Kidney glomerular epithelial cell (primary cell): ENCODE measurements around the gene RAB5B.

Experiments used
- DNase-seq: peaks from one replicate; lab custom pipeline; 2025; lab: John Stamatoyannopoulos, UW

The RAB5B gene

DNA sequence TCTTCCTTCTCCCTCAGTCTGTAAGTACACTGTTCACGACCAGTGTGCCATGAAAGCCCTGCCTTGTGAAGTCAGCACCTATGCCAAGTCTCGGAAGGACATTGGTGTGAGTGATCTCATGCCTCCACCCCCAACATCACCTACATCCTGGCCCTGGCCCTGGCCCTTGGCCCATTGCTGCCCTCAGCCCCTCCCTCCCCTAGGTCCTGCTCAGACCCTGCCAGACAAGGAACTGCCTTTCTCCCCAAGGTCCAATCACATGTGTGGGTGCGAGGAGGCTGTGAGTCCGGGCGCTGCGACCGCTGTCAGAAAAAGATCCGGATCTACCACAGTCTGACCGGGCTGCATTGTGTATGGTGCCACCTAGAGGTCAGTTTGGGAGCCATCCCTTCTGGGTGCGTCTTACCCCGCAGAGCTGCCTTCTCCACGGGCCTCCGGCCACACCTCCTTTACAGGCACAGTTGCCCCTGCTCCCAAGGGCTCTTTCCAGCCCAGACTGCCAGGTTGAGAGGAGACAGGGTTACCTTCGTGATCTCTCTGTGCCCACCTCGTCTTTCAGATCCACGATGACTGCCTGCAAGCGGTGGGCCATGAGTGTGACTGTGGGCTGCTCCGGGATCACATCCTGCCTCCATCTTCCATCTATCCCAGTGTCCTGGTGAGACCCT, 33.7 kb upstream of the RAB5B start:
- peak; percentile 69 for DNase-seq

DNA sequence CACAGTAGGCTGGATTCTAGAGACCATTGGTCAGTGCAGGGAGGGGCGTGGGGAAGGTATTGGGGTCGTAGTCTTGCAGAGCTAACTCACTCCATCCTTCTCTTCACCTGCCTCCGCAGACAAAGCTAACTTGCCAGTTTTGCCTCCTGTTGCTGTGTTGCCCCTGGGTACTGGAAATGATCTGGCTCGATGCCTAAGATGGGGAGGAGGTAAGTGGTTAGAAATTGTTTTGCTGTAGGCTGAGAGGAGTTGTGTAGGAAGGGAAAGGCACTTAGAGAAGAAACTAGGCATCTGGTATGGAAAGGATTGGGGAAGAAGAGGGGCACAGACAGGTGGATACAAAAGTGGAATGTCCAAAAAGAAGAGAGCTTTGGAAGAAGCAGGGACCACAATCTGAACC, 31.8 kb upstream of the RAB5B start:
- no peak for DNase-seq

DNA sequence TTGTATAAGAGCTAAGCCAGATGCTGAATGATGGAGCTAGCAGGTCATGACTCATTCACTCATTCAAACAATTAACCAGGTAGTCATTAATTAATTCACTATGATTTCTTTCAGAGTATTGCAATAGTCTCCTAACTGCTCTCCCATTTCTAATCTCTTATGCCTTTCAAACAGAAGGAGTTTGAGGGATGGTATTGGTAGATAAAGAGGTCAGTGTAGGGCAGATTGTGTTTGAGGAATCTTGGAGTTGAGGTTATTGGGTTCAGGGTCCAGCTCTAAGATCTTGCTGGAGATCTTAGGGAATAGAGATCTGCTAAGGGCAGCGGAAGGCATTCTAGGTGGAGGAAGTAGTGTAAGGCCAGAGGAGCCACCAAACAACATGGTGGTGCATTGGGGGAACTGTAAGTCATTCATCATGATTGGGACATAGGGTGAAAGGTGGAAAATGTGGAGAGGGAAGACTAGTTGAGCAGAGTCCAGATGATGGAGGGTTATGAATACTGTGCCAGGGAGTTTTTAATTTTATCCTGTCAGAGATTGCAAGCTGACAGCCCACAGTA, 31.2 kb upstream of the RAB5B start:
- DNase-seq, result no peak

DNA sequence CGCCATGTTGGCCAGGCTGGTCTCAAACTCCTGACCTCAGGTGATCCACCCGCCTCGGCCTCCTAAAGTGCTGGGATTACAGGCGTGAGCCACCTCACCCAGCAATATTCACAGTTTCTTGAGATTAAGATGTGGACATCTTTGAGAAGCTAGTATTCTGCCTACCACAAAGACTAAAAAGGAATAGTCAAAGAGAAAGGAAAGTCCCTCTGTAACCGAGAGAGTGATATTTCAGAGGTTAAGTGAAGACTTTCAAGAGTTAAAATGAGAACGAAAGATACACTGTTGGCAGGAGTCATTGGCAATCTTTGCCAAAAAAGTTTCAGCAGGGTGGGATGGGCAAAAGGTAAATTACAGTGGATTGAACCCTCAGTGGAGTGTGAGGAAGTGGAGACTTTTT, 27.3 kb upstream of the RAB5B start:
- no peak for DNase-seq

DNA sequence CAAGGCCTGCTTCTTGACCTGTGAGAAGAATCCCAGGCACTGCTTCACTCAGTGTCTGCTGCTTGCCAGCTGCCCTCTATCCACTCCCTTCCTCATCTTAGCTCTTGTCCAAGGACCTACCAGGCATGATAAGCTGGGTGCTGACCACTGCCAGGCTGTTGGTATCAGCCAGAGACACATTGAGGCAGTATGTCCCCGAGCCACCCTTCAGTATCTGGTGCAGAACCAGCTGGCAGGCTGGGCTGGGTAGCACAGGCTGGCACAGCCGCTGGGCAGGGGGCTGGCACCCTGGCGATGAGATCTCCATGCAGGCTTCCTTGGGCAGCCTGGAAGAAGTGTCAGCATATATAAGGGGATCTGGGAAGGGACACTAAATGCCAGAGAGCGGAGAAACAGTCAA, 18.5 kb upstream of the RAB5B start:
- no peak for DNase-seq

DNA sequence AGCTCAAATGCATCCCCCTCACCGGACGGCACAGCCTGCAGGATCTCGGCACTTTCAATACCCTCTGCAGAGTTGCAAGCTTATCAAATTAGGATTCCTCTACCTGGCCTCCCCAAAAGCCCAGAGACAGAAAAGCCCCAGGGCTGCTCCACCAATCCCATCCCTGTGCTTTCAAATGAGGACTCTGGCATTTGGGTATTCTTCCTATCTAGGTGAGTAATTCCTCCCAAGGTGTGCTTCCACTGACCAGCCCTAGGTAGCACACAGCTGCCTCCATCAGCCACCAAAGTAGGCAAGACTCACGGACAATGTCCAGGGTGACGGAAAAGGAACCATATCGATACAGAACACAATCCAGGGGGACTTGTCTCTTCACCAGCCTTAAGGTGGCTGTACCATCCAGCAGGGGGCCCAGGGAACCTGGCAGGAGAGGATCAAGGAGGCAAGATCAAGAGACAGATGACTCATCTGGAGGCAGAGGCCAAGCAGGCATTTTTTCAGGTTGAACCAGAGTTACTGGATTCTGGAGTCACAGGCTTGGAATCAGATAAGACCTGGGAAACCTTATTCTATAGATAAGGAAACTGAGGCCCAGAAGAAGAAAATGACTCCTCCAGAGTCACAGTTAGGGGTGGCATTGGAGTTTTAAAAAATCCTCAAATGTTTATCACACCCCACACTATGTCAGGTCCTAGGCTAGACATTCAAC, 17.9 kb upstream of the RAB5B start:
- DNase-seq, result peak; percentile 83

- no peak for DNase-seq
Observed at GRCh38 chr12:55957106-55957859, 16.6 kb upstream of the RAB5B start.

GRCh38 chr12:55963760-55964159, 10.1 kb upstream of the RAB5B start:
- DNase-seq, result no peak

DNA sequence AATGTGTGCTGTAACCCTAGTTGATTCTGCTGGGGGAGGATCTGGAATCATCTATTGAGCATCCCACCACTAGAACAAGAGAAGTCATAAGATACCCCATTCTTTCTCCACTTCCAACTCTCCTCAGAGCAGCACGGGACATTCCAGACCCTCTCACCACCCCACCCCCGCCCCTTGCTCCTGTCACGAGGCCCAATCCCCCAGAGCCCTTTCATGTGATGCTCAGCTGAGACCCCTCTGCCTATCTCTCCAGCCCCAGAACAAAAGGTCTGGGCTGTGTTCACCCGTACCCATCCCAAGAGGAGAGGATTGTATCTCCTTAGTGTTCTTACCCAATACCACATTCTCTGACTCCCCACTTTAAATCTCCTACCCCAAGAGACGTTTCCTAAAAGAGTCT, 8.6 kb upstream of the RAB5B start:
- no peak for DNase-seq

DNA sequence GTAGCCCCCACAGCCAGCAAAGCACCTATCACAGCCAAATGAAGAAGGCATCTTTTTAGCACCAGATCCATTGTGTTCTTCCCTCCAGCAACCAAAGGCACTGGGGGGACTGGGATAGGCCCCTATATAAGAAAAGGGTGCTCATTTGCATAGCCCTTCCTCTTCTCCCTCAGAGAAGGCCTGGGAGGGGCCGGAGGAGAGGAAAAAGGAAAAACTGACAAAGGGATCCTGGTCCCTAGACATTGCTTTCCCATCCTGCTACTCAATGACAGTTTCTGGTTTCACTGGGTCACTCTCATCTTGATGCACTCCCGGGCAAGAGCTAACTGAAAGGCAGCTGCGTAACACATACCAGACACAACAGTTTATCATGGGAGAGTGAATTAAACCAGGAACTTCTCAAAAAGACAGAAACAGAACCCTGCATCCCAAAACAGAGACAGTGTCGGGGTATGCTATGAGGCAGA, 7.9 kb upstream of the RAB5B start, which contains the start of gene PMEL:
Gene PMEL (minus strand): TSS at position 102 of the 467 bp plus-strand sequence. CDS start 31 bp downstream, at position 71.
- no peak for DNase-seq

DNA sequence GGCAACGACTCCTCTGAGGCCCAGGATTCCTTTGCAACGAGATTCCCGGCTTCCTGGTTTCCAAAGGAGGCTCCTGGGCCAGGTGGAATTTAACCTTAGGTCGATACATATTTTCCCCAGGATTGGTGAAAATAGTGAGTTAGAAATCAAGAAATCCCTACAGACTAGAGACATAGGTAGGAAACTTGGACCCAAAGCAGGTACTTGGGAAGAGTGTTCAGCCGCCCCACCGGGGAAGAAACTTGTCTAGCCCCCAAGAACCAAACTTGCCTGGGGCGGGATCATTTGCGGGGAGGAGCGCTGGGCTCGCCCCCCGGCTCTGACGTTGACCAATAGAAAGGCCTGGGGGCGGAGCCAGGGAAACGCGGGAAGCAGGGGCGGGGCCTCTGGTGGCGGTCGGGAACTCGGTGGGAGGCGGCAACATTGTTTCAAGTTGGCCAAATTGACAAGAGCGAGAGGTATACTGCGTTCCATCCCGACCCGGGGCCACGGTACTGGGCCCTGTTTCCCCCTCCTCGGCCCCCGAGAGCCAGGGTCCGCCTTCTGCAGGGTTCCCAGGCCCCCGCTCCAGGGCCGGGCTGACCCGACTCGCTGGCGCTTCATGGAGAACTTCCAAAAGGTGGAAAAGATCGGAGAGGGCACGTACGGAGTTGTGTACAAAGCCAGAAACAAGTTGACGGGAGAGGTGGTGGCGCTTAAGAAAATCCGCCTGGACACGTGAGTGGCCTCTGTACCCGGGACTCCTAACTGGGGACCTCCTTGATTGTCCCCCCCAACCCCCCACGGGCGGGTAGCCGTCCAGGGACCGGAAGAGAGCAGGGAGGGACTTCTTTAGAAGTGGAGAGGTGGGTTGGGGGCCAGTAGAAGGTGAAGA, 7.2 kb upstream of the RAB5B start, which contains the start of gene CDK2:
Gene CDK2 (plus strand): TSS at position 423 of the 874 bp plus-strand sequence. CDS start 179 bp downstream, at position 602.
- peak; percentile 76 for DNase-seq

DNA sequence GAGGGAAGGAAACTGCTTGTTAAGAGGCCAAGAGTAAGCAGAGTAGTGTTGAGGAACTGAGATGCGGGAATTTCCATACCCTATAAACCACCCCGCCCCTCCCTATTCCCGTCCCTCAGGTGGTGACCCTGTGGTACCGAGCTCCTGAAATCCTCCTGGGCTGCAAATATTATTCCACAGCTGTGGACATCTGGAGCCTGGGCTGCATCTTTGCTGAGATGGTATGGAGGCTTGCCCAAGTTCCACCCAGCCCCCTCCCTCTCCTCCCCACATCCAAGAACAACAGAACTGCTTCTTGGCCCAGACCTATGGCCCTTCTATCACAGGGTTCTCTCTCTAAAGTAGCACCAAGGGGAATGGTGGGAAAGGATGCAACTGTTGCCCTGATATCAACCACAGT, 4.5 kb upstream of the RAB5B start:
- no peak for DNase-seq

DNA sequence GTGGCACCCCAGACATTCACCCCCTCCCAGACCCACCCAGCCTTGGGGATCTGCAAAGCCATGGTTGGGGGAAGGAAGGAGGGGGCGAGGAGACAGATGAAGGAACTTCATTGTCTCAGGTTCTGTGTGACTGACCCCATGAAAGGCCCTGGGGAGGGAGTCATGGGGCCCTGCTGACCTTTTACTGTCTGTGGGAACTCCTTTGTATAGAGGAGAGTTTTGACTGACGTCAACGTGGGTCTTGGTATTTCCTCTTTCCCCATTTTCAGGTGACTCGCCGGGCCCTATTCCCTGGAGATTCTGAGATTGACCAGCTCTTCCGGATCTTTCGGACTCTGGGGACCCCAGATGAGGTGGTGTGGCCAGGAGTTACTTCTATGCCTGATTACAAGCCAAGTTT, 3.1 kb upstream of the RAB5B start:
- no peak for DNase-seq

- DNase-seq, result peak; percentile 42
Observed at GRCh38 chr12:55972042-55972441, 1.8 kb upstream of the RAB5B start.

- DNase-seq, result no peak
Observed at GRCh38 chr12:55972456-55972855, 1.4 kb upstream of the RAB5B start.

DNA sequence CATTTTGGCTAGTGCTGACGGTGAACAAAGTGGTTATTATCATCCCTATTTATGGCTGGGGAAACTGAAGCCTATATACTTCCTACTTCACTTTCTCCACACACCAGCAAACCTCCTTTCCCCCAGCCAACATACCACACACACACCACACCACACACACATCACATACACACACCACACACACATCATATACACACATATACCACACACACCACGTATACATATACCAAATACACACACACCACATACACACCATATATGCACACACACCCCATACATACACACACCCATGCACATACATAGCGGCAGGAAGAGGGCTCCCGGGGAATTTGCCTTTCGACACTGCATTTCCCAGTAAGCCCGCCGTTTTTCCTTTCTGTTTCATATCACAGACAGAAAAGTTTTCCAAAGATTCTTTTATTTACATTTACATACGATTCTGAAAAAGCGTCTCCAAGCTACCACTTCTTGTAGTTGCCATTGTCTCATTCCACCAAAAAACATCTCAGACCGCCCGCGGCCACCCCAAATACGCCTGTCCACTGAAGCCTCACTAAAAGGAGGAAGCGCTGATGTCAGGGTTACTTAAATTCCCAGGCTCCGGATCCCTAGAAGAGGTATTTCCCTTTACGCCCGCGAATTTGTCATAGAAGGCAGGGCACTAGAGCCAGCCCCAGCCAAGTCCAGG, 823 bp upstream of the RAB5B start:
- no peak for DNase-seq

- peak; percentile 18 for DNase-seq
Observed at GRCh38 chr12:55974308-55974730, 441 bp downstream of the RAB5B start.

DNA sequence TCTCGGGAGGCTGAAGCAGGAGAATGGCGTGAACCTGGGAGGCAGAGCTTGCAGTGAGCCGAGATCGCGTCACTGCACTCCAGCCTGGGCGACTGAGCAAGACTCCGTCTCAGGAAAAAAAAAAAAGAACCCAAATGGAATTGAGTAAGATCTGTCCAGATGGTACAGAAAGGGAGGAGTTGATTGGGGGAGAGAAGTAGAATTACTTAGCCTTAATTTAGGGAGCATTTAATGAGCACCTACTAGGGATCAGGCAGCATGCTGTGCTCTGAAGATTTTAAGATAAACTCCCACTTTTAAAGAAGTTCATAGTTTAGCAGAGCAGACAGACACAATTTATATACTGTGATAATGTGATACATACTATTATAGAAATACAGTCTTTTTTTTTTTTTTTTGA, 4.5 kb downstream of the RAB5B start:
- DNase-seq, result no peak

- no peak for DNase-seq
Observed at GRCh38 chr12:55979069-55979468, 5.2 kb downstream of the RAB5B start.

DNA sequence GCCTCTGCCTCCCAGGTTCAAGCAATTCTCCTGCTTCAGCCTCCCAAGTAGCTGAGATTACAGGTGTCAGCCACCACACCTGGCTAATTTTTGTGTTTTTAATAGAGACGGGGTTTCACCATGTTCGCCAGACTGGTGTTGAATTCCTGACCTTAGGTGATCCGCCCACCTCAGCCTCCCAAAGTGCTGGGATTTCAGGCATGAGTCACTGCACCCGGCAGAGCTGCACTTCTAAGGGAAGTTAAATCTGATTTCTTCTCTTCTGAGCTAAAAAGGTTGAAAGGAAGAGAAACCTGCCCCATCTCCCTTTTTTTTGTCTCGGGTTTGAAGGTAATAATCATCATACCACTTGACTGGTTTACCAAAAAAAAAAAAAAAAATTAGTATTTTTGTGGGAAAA, 8.0 kb downstream of the RAB5B start:
- peak; percentile 34 for DNase-seq
